H1 (cell line): ENCODE results near the gene LAD1.

ENCODE experiments used
- CHD2 ChIP-seq: IDR thresholded peaks from 2 replicates; pipeline ENCODE4 v1.6.1; 2012; ENCODE audit warnings: low read length, improper control_type of control experiment
- CTCF ChIP-seq, 3 experiments: IDR thresholded peaks; 1 replicate in 2 of 3; 2 replicates in 1 of 3; pipeline versions ENCODE4 v1.5.1 to v1.6.1; 2011; ENCODE audit warnings: low read length in 3 of 3, mild to moderate bottlenecking in 3 of 3, inconsistent platforms in 2 of 3, low read depth in 1 of 3, moderate library complexity in 1 of 3; ENCODE audit not compliant: insufficient read depth in 1 of 3; ENCODE audit errors: control extremely low read depth in 1 of 3
- YY1 ChIP-seq: IDR thresholded peaks from 2 replicates; pipeline ENCODE4 v1.6.1; 2011; ENCODE audit warnings: low read depth, mild to moderate bottlenecking, low read length

GRCh38 chr1:201371792-201372191 is 27.3 kb downstream of the LAD1 start:
- TF ChIP-seq CHD2 = no peak
- TF ChIP-seq YY1 = no peak
- no peak for TF ChIP-seq CTCF (IDR thresholded peaks at IDR 0.05; ENCODE audit: control extremely low read depth in 1 of 3, insufficient read depth in 1 of 3, low read depth in 1 of 3, low read length in 3 of 3)
